ENCODE measurements around the gene ULK1. TPM values are rescaled to one million over a fixed set of nuclear protein-coding genes. Genes with fewer than 3 reads are reported as not detected.
A peak's percentile ranks its signal among the peaks of the same experiment; 100 is the strongest.

ULK1 gene
- total and polyA plus RNA-seq, 3 donors from 2014 or later = 29.2 to 53.5 (median 49.9) TPM

DNA sequence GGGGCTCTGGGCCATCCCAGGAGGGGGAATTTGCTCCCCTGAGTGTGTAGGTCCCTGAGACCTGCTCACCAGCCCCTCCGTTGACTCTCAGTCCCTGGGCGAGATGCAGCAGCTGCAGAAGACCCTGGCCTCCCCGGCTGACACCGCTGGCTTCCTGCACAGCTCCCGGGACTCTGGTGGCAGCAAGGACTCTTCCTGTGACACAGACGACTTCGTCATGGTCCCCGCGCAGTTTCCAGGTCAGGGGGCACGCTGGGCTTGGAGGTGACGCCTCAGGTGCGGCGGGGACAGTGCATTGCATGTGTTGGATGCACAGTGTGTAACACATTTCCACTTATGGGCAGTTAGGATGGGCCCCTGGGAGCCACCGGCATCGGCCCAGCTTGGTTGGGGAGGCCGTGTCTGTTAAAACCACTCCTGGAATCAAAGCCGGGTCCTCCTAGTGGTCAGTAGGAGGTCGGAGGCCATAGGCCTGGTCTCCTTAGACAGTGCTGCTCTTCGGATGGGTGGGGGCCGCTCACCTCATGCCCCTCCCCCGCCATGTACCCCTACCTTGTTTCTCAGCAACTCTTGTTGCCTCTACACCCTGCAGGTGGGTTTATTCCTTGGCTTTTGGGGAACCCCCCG is 17.5 kb downstream of the ULK1 start:
- Histone ChIP-seq H3K4me3 (no peak overlapping the region), H3K36me3 (ENCODE audit: low read depth, missing control alignments) (no peaks in the 10 kb centered on the region), H3K27ac (no peak overlapping the region), H3K27me3 (no peaks in the 10 kb centered on the region), H3K4me1 (peaks cover 11% of the 10 kb centered on the region), H3K9me3 (no peaks in the 10 kb centered on the region)
- no peak for DNase-seq
- WGBS, 2 donors = 84 to 86% methylated on average over 17 to 22 of the region's 22 CpGs
- intact Hi-C loops (cut with DNase I; ENCODE audit: low total_unique reads) = no loop called here
- TF ChIP-seq, protein P1, sequence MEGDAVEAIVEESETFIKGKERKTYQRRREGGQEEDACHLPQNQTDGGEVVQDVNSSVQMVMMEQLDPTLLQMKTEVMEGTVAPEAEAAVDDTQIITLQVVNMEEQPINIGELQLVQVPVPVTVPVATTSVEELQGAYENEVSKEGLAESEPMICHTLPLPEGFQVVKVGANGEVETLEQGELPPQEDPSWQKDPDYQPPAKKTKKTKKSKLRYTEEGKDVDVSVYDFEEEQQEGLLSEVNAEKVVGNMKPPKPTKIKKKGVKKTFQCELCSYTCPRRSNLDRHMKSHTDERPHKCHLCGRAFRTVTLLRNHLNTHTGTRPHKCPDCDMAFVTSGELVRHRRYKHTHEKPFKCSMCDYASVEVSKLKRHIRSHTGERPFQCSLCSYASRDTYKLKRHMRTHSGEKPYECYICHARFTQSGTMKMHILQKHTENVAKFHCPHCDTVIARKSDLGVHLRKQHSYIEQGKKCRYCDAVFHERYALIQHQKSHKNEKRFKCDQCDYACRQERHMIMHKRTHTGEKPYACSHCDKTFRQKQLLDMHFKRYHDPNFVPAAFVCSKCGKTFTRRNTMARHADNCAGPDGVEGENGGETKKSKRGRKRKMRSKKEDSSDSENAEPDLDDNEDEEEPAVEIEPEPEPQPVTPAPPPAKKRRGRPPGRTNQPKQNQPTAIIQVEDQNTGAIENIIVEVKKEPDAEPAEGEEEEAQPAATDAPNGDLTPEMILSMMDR (IDR thresholded peaks at IDR 0.05) = no peak
- TF ChIP-seq POLR2A (IDR thresholded peaks at IDR 0.05) = no peak

GRCh38 chr12:131912518-131913274 is 18.3 kb downstream of the ULK1 start:
- Histone ChIP-seq H3K36me3 (ENCODE audit: low read depth, missing control alignments) (no peaks in the 10 kb centered on the region), H3K4me3 (no peak overlapping the region), H3K27ac (peak overlapping the region in 1 of 2 donors; percentile 53), H3K9me3 (no peaks in the 10 kb centered on the region), H3K4me1 (peaks cover 11% of the 10 kb centered on the region), H3K27me3 (no peaks in the 10 kb centered on the region)
- 62 to 90% methylated on average over 2 to 20 of the region's 20 CpGs for WGBS, 2 donors
- TF ChIP-seq, protein P1 (IDR thresholded peaks at IDR 0.05) = no peak
- TF ChIP-seq POLR2A (IDR thresholded peaks at IDR 0.05) = no peak
- DNase-seq = peak; percentile 95
- intact Hi-C loops (cut with DNase I; ENCODE audit: low total_unique reads) = no loop called here

DNA sequence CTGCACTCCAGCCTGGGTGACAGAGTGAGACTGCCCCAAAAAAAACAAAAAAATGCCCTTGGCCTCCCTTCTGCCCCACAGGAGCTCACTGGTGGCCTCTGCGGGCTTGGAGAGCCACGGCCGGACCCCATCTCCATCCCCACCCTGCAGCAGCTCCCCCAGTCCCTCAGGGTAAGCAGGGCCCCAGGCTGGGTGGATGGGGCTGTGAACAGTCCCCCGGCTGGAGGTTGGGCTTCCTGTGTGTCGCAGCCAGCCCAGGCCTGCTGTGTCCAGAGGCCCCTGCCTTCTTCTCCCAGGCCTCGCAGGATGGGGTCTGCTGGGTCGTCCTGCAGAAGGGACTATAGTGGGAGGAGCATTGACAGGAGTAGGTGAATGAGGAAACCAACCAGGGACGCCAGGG is 19.2 kb downstream of the ULK1 start:
- H3K4me1 ChIP-seq = peaks cover 11% of the 10 kb centered on the region
- no peak overlapping the region for H3K27ac ChIP-seq
- no peak overlapping the region for H3K4me3 ChIP-seq
- no peaks in the 10 kb centered on the region for H3K9me3 ChIP-seq
- no peak for DNase-seq
- H3K36me3 ChIP-seq (ENCODE audit: low read depth, missing control alignments) = no peaks in the 10 kb centered on the region
- TF ChIP-seq, protein P1 (IDR thresholded peaks at IDR 0.05) = no peak
- no peak for TF ChIP-seq POLR2A (IDR thresholded peaks at IDR 0.05)
- intact Hi-C loops (cut with DNase I; ENCODE audit: low total_unique reads) = no loop called here
- no peaks in the 10 kb centered on the region for H3K27me3 ChIP-seq
- WGBS, 2 donors = 88 to 93% methylated on average over 4 to 8 of the region's 8 CpGs

DNA sequence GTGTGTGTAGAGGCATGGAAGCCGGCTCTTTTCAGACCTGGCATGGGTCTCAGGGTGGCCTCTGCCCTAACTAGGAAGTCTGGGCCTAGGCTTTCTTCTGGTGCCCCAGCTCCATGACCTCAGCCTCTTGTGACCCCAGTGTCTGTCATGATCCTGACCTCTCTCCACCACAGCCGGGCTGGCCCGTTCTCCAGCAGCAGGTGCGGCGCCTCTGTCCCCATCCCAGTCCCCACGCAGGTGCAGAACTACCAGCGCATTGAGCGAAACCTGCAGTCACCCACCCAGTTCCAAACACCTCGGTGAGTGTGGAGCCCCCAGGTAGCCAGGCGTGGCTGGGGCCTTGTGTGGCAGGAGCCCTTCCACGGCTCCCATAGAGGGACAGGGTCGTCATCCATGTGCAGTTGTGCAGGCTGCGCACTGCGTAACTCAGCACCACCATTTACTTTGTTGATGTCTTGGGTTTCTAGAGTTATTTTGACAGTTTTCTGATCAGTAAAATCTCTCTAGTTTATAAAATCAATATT is 19.8 kb downstream of the ULK1 start:
- no peak overlapping the region for H3K4me3 ChIP-seq

More for the DNA sequence above, 19.8 kb downstream of the ULK1 start:
- Histone ChIP-seq H3K36me3 (ENCODE audit: low read depth, missing control alignments) (no peaks in the 10 kb centered on the region), H3K27me3 (no peaks in the 10 kb centered on the region), H3K4me1 (peaks cover 11% of the 10 kb centered on the region), H3K27ac (no peak overlapping the region), H3K9me3 (no peaks in the 10 kb centered on the region)
- no peak for DNase-seq
- TF ChIP-seq POLR2A (IDR thresholded peaks at IDR 0.05) = no peak
- TF ChIP-seq, protein P1 (IDR thresholded peaks at IDR 0.05) = no peak
- WGBS, 2 donors = 89 to 98% methylated on average over 10 to 14 of the region's 14 CpGs
- intact Hi-C loops (cut with DNase I; ENCODE audit: low total_unique reads) = no loop called here
